Amniotic stem cell (primary cell): ENCODE data around the gene EN2.

Source experiments
- DNase-seq: peaks from one replicate; lab custom pipeline; 2025; lab: John Stamatoyannopoulos, UW

Gene EN2

GRCh38 chr7:155508376-155509358 lies 50.7 kb downstream of the EN2 start:
- no peak for DNase-seq

- no peak for DNase-seq
Measured at GRCh38 chr7:155509359-155509724, 51.4 kb downstream of the EN2 start.

- DNase-seq: no peak
Measured at GRCh38 chr7:155509725-155510551, 52.0 kb downstream of the EN2 start.

GRCh38 chr7:155510975-155511701 lies 53.2 kb downstream of the EN2 start:
- no peak for DNase-seq

GRCh38 chr7:155511702-155511996 lies 53.7 kb downstream of the EN2 start:
- DNase-seq: no peak

- no peak for DNase-seq
Measured at GRCh38 chr7:155512246-155512887, 54.4 kb downstream of the EN2 start.

- DNase-seq: no peak
Measured at GRCh38 chr7:155513543-155514285, 55.8 kb downstream of the EN2 start.

- DNase-seq: no peak
Measured at GRCh38 chr7:155514296-155514695, 56.4 kb downstream of the EN2 start.
